ENCODE data around the gene BAZ1A.

The BAZ1A gene

GRCh38 chr14:34833549-34834523 is 41.3 kb downstream of the BAZ1A start:
- peak overlapping the region; percentile 84 for H3K27ac ChIP-seq
- H3K36me3 ChIP-seq, result no peaks in the 10 kb centered on the region
- H3K4me1 ChIP-seq (ENCODE audit: control insufficient read depth in 1 of 2, insufficient read depth in 1 of 2, low read depth in 1 of 2, low read length in 1 of 2), result peaks cover 95 to 97% of the 10 kb centered on the region in 2 experiments
- no peak for TF ChIP-seq CTCF (IDR thresholded peaks at IDR 0.05)
- peak overlapping the region; percentile 26 to 42 for H3K4me3 ChIP-seq (ENCODE audit: low read depth in 1 of 2, low read length in 1 of 2)
- no peaks in the 10 kb centered on the region for H3K9me3 ChIP-seq
- no peaks in the 10 kb centered on the region for H3K27me3 ChIP-seq

GRCh38 chr14:34826661-34827060 is 48.5 kb downstream of the BAZ1A start:
- H3K4me1 ChIP-seq (ENCODE audit: control insufficient read depth in 1 of 2, insufficient read depth in 1 of 2, low read depth in 1 of 2, low read length in 1 of 2), result peaks cover 30 to 40% of the 10 kb centered on the region in 2 experiments
- TF ChIP-seq CTCF (IDR thresholded peaks at IDR 0.05), result no peak
- peaks cover 43% of the 10 kb centered on the region for H3K36me3 ChIP-seq
- no peak overlapping the region for H3K4me3 ChIP-seq (ENCODE audit: low read depth in 1 of 2, low read length in 1 of 2)
- H3K9me3 ChIP-seq, result no peaks in the 10 kb centered on the region
- H3K27ac ChIP-seq, result peak overlapping the region; percentile 20
- no peaks in the 10 kb centered on the region for H3K27me3 ChIP-seq

GRCh38 chr14:34824826-34825225 is 50.3 kb downstream of the BAZ1A start:
- peak overlapping the region; percentile 65 for H3K27ac ChIP-seq
- no peak overlapping the region for H3K4me3 ChIP-seq (ENCODE audit: low read depth in 1 of 2, low read length in 1 of 2)
- H3K9me3 ChIP-seq, result no peaks in the 10 kb centered on the region
- peaks cover 54% of the 10 kb centered on the region for H3K36me3 ChIP-seq
- H3K4me1 ChIP-seq (ENCODE audit: control insufficient read depth in 1 of 2, insufficient read depth in 1 of 2, low read depth in 1 of 2, low read length in 1 of 2), result peaks cover 11 to 22% of the 10 kb centered on the region in 2 experiments
- no peak for TF ChIP-seq CTCF (IDR thresholded peaks at IDR 0.05)
- no peaks in the 10 kb centered on the region for H3K27me3 ChIP-seq

GRCh38 chr14:34824256-34824655 is 50.9 kb downstream of the BAZ1A start:
- Histone ChIP-seq H3K36me3 (peaks cover 56% of the 10 kb centered on the region), H3K4me1 (ENCODE audit: control insufficient read depth in 1 of 2, insufficient read depth in 1 of 2, low read depth in 1 of 2, low read length in 1 of 2) (peaks cover 6 to 16% of the 10 kb centered on the region in 2 experiments), H3K27me3 (no peaks in the 10 kb centered on the region), H3K9me3 (no peaks in the 10 kb centered on the region), H3K4me3 (ENCODE audit: low read depth in 1 of 2, low read length in 1 of 2) (no peak overlapping the region), H3K27ac (peak overlapping the region; percentile 65)
- no peak for TF ChIP-seq CTCF (IDR thresholded peaks at IDR 0.05)

- H3K9me3 ChIP-seq, result no peaks in the 10 kb centered on the region
- H3K36me3 ChIP-seq, result peaks cover 33% of the 10 kb centered on the region
- H3K4me3 ChIP-seq (ENCODE audit: low read depth in 1 of 2, low read length in 1 of 2), result no peak overlapping the region
- peaks cover 19 to 22% of the 10 kb centered on the region in 2 experiments for H3K4me1 ChIP-seq (ENCODE audit: control insufficient read depth in 1 of 2, insufficient read depth in 1 of 2, low read depth in 1 of 2, low read length in 1 of 2)
- H3K27me3 ChIP-seq, result no peaks in the 10 kb centered on the region
- TF ChIP-seq CTCF (IDR thresholded peaks at IDR 0.05), result no peak
- H3K27ac ChIP-seq, result peak overlapping the region; percentile 75
These were observed 57.4 kb downstream of the BAZ1A start for GRCh38 chr14:34817768-34818167.

Data from neutrophil (primary cell).